ENCODE results near the gene MOB3B.

DNA sequence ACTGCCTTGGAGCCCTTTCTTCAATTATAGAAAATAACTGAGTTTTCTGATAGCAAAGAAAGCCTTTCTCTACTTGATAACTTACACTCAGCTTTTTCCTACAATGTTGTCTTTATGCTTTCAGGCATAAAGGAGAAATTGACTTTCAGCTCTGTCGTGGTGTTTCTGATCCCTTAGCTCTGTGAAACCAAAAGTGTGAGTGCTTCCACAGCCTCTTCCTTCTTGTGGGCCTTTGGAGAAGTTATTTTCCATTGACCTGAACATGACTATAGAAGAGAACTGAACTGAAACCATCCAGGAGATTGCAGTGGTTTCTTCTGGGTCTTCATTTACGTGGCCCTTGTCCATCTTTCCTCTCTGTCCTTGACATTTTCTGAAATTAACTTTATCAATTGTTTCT lies 173.2 kb downstream of the MOB3B start:
- TF ChIP-seq, protein P1, sequence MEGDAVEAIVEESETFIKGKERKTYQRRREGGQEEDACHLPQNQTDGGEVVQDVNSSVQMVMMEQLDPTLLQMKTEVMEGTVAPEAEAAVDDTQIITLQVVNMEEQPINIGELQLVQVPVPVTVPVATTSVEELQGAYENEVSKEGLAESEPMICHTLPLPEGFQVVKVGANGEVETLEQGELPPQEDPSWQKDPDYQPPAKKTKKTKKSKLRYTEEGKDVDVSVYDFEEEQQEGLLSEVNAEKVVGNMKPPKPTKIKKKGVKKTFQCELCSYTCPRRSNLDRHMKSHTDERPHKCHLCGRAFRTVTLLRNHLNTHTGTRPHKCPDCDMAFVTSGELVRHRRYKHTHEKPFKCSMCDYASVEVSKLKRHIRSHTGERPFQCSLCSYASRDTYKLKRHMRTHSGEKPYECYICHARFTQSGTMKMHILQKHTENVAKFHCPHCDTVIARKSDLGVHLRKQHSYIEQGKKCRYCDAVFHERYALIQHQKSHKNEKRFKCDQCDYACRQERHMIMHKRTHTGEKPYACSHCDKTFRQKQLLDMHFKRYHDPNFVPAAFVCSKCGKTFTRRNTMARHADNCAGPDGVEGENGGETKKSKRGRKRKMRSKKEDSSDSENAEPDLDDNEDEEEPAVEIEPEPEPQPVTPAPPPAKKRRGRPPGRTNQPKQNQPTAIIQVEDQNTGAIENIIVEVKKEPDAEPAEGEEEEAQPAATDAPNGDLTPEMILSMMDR (conservative IDR thresholded peaks at IDR 0.05 in 1 of 2, IDR thresholded peaks at IDR 0.05 in 1 of 2; ENCODE audit: low read depth in 1 of 2, low read length in 2 of 2) = no peak
- no peak for TF ChIP-seq EZH2 (IDR thresholded peaks at IDR 0.05; ENCODE audit: low read length, missing control alignments)
